Measurements from ENCODE around the gene DOCK2.

DNA sequence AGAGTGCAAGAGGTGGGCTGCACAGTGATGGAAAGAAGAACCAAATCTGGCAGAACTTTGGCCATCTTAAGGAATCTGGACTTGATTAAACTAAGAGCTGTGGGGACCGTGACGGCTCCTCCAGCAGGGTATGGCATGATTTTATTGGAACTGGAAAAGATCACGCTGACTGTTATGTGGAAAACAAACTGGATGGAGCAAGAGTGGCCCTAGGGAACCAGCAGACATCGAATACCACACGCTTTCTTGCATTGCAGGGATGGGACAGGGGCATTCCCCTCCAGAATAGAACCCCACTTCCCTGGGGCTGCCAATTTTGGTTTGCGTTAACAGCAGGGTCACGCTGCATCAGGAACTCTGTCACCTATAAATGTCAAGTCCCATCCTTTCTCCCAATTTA is 304.5 kb downstream of the DOCK2 start:
- TF ChIP-seq EZH2 (IDR thresholded peaks at IDR 0.05; ENCODE audit: low read length, missing control alignments): no peak
- TF ChIP-seq, protein P1, sequence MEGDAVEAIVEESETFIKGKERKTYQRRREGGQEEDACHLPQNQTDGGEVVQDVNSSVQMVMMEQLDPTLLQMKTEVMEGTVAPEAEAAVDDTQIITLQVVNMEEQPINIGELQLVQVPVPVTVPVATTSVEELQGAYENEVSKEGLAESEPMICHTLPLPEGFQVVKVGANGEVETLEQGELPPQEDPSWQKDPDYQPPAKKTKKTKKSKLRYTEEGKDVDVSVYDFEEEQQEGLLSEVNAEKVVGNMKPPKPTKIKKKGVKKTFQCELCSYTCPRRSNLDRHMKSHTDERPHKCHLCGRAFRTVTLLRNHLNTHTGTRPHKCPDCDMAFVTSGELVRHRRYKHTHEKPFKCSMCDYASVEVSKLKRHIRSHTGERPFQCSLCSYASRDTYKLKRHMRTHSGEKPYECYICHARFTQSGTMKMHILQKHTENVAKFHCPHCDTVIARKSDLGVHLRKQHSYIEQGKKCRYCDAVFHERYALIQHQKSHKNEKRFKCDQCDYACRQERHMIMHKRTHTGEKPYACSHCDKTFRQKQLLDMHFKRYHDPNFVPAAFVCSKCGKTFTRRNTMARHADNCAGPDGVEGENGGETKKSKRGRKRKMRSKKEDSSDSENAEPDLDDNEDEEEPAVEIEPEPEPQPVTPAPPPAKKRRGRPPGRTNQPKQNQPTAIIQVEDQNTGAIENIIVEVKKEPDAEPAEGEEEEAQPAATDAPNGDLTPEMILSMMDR (conservative IDR thresholded peaks at IDR 0.05 in 1 of 2, IDR thresholded peaks at IDR 0.05 in 1 of 2; ENCODE audit: low read depth in 1 of 2, low read length in 2 of 2): no peak

All from fibroblast of lung (primary cell).